Osteoblast (primary cell): Measurements from ENCODE around the gene ENOX2. TPM values are rescaled to one million over a fixed set of nuclear protein-coding genes. Genes with fewer than 3 reads are reported as not detected.

Experiments
- DNase-seq: peaks from one replicate; pipeline ENCODE4 v3.0.0; 2011; ENCODE audit warnings: low spot score, mixed read lengths; ENCODE audit not compliant: insufficient read length; ENCODE audit errors: missing footprints
- H2AFZ ChIP-seq: 2 replicates; pipeline ENCODE4 v1.6.0; 2011; ENCODE audit warnings: mild to moderate bottlenecking, low read length
- H3K27ac ChIP-seq: 2 replicates; pipeline ENCODE4 v1.5.1; 2011; ENCODE audit warnings: mild to moderate bottlenecking, low read depth, low read length, moderate library complexity
- H3K27me3 ChIP-seq: 2 replicates; pipeline ENCODE4 v1.6.0; 2012; ENCODE audit warnings: mild to moderate bottlenecking, control low read depth, inconsistent platforms, low read length, moderate library complexity; ENCODE audit not compliant: insufficient read depth
- H3K36me3 ChIP-seq: 2 replicates; pipeline ENCODE4 v1.5.1; 2011; ENCODE audit warnings: mild to moderate bottlenecking, low read length, control low read depth, moderate library complexity; ENCODE audit not compliant: insufficient read depth
- H3K4me1 ChIP-seq: 2 replicates; pipeline ENCODE4 v1.5.1; 2011; ENCODE audit warnings: mild to moderate bottlenecking, low read length, control low read depth, moderate library complexity; ENCODE audit not compliant: insufficient read depth
- H3K4me2 ChIP-seq: 2 replicates; pipeline ENCODE4 v1.6.0; 2011; ENCODE audit warnings: mild to moderate bottlenecking, low read length; ENCODE audit not compliant: insufficient read depth
- H3K4me3 ChIP-seq: fragments of 200-600 bp; sonication (generic); 3 replicates; pipeline ENCODE4 v1.5.1; 2012; ENCODE audit warnings: mild to moderate bottlenecking, low read length, inconsistent platforms; ENCODE audit not compliant: insufficient read depth
- H3K79me2 ChIP-seq: 2 replicates; pipeline ENCODE4 v1.6.0; 2012; ENCODE audit warnings: mild to moderate bottlenecking, low read length, control low read depth, inconsistent platforms; ENCODE audit not compliant: insufficient read depth
- H3K9me3 ChIP-seq: 2 replicates; pipeline ENCODE4 v1.5.1; 2011; ENCODE audit warnings: low read depth, low read length, control low read depth
- H4K20me1 ChIP-seq: 2 replicates; pipeline ENCODE4 v1.6.0; 2012; ENCODE audit warnings: mild to moderate bottlenecking, low read length, control low read depth; ENCODE audit not compliant: insufficient read depth
- CTCF ChIP-seq: IDR thresholded peaks from 2 replicates; pipeline ENCODE4 v1.5.1; 2011; ENCODE audit warnings: mild to moderate bottlenecking, low read depth, low read length, moderate library complexity; ENCODE audit errors: extremely low read depth
- total RNA-seq: library from RNA; depleted of rRNA; stranded (reverse); fragments of >200 nt; gene quantifications from 2 replicates; pipeline ENCODE4 v1.2.3, GENCODE V29; 2012

Gene ENOX2
- total RNA-seq, 1 donor, result 8.0 TPM

GRCh38 chrX:130906776-130907175 lies 3.8 kb upstream of the ENOX2 start:
- no peak for DNase-seq
- no peaks in the 10 kb centered on the region for H3K9me3 ChIP-seq
- peaks cover 3% of the 10 kb centered on the region for H3K4me1 ChIP-seq
- H3K4me3 ChIP-seq, result no peak overlapping the region
- H3K4me2 ChIP-seq, result no peak overlapping the region
- H3K27me3 ChIP-seq, result peaks cover 3% of the 10 kb centered on the region
- H4K20me1 ChIP-seq, result no peaks in the 10 kb centered on the region
- no peaks in the 10 kb centered on the region for H3K36me3 ChIP-seq
- H3K27ac ChIP-seq, result no peak overlapping the region
- H3K79me2 ChIP-seq, result peaks cover 2% of the 10 kb centered on the region
- TF ChIP-seq CTCF, result no peak
- H2AFZ ChIP-seq, result no peak overlapping the region

- H3K4me2 ChIP-seq, result peak overlapping the region; percentile 87
- H3K36me3 ChIP-seq, result no peaks in the 10 kb centered on the region
- H2AFZ ChIP-seq, result peak overlapping the region; percentile 57
- H3K9me3 ChIP-seq, result no peaks in the 10 kb centered on the region
- peak overlapping the region; percentile 61 for H3K27ac ChIP-seq
- peak; percentile 36 for DNase-seq
- H3K27me3 ChIP-seq, result peaks cover 3% of the 10 kb centered on the region
- peaks cover 2% of the 10 kb centered on the region for H3K79me2 ChIP-seq
- H3K4me3 ChIP-seq, result peak overlapping the region; percentile 79
- H3K4me1 ChIP-seq, result peaks cover 4% of the 10 kb centered on the region
- TF ChIP-seq CTCF, result no peak
- H4K20me1 ChIP-seq, result peaks cover 3% of the 10 kb centered on the region
Measured at GRCh38 chrX:130902446-130902782, 595 bp downstream of the ENOX2 start.

GRCh38 chrX:130896802-130897501 lies 6.1 kb downstream of the ENOX2 start:
- Histone ChIP-seq H3K27ac (no peak overlapping the region), H4K20me1 (peaks cover 3% of the 10 kb centered on the region), H3K4me1 (peaks cover 18% of the 10 kb centered on the region), H3K4me3 (no peak overlapping the region), H3K4me2 (peak overlapping the region; percentile 39), H3K27me3 (peaks cover 4% of the 10 kb centered on the region), H3K9me3 (no peaks in the 10 kb centered on the region), H3K36me3 (no peaks in the 10 kb centered on the region), H3K79me2 (peaks cover 1% of the 10 kb centered on the region), H2AFZ (no peak overlapping the region)
- TF ChIP-seq CTCF, result no peak
- DNase-seq, result no peak

- no peaks in the 10 kb centered on the region for H3K79me2 ChIP-seq
- no peak overlapping the region for H2AFZ ChIP-seq
- no peak for DNase-seq
- H4K20me1 ChIP-seq, result no peaks in the 10 kb centered on the region
- no peak overlapping the region for H3K27ac ChIP-seq
- H3K36me3 ChIP-seq, result no peaks in the 10 kb centered on the region
- no peak overlapping the region for H3K4me2 ChIP-seq
- peaks cover 15% of the 10 kb centered on the region for H3K4me1 ChIP-seq
- no peaks in the 10 kb centered on the region for H3K9me3 ChIP-seq
- TF ChIP-seq CTCF, result no peak
- H3K4me3 ChIP-seq, result no peak overlapping the region
- H3K27me3 ChIP-seq, result peaks cover 4% of the 10 kb centered on the region
Measured at GRCh38 chrX:130896026-130896425, 7.0 kb downstream of the ENOX2 start.
